ENCODE data around the gene B3GNT9.
A peak's percentile ranks its signal among the peaks of the same experiment; 100 is the strongest.

Gene B3GNT9

GRCh38 chr16:67182288-67182687, 31.5 kb upstream of the B3GNT9 start:
- Histone ChIP-seq H2AFZ (ENCODE audit: low read length) (no peak overlapping the region), H3F3A (ENCODE audit: low read depth) (no peaks in the 10 kb centered on the region), H3K4me3 (ENCODE audit: low read length, poor library complexity, severe bottlenecking) (peak overlapping the region; percentile 90), H3K9me2 (replicated peaks; ENCODE audit: low read depth, low read length) (no peaks in the 10 kb centered on the region), H3K4me1 (ENCODE audit: insufficient read depth, low read length, poor library complexity, severe bottlenecking) (peaks cover 18% of the 10 kb centered on the region), H3K9ac (ENCODE audit: low read depth, low read length, poor library complexity, severe bottlenecking) (peak overlapping the region; percentile 74), H3K79me2 (ENCODE audit: insufficient read depth, low read length) (peaks cover 25% of the 10 kb centered on the region), H3K27me3 (ENCODE audit: insufficient read depth, low read length, poor library complexity, severe bottlenecking) (no peaks in the 10 kb centered on the region), H3K4me2 (ENCODE audit: low read depth, low read length, poor library complexity, severe bottlenecking) (peak overlapping the region; percentile 96), H3K9me3 (ENCODE audit: insufficient read depth, low read depth, low read length) (no peaks in the 10 kb centered on the region), H4K20me1 (ENCODE audit: insufficient read depth, low read length, poor library complexity, severe bottlenecking) (peaks cover 20% of the 10 kb centered on the region), H3K36me3 (ENCODE audit: insufficient read depth, low read length) (no peaks in the 10 kb centered on the region)
- TF ChIP-seq EZH2phosphoT487 (IDR thresholded peaks at IDR 0.05; ENCODE audit: borderline replicate concordance), result no peak
- TF ChIP-seq, protein P1, sequence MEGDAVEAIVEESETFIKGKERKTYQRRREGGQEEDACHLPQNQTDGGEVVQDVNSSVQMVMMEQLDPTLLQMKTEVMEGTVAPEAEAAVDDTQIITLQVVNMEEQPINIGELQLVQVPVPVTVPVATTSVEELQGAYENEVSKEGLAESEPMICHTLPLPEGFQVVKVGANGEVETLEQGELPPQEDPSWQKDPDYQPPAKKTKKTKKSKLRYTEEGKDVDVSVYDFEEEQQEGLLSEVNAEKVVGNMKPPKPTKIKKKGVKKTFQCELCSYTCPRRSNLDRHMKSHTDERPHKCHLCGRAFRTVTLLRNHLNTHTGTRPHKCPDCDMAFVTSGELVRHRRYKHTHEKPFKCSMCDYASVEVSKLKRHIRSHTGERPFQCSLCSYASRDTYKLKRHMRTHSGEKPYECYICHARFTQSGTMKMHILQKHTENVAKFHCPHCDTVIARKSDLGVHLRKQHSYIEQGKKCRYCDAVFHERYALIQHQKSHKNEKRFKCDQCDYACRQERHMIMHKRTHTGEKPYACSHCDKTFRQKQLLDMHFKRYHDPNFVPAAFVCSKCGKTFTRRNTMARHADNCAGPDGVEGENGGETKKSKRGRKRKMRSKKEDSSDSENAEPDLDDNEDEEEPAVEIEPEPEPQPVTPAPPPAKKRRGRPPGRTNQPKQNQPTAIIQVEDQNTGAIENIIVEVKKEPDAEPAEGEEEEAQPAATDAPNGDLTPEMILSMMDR (conservative IDR thresholded peaks at IDR 0.05; ENCODE audit: low read length), result no peak

DNA sequence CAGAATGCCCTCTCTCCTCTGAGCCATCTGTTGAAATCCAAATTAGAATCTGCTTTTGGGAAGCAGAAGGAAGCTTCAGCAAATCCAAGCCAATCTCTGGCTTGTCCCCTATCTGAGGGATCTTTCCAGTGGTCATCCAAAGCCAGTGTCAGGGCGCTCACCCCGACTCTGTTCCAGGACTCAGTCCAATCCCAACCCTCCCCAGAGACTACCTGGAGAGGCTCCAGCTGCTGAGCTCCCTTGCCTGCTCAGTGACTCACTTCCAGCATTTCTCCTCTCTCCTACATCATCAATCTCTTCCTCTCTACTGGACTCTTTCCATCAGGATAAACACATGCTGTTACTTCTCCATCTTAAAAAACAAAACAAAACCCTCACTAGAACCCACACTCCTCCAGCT, 30.5 kb upstream of the B3GNT9 start:
- Histone ChIP-seq H4K20me1 (ENCODE audit: insufficient read depth, low read length, poor library complexity, severe bottlenecking) (peaks cover 20% of the 10 kb centered on the region), H3F3A (ENCODE audit: low read depth) (no peaks in the 10 kb centered on the region), H3K9me2 (replicated peaks; ENCODE audit: low read depth, low read length) (no peaks in the 10 kb centered on the region), H3K4me2 (ENCODE audit: low read depth, low read length, poor library complexity, severe bottlenecking) (peak overlapping the region; percentile 35), H3K36me3 (ENCODE audit: insufficient read depth, low read length) (no peaks in the 10 kb centered on the region), H3K9ac (ENCODE audit: low read depth, low read length, poor library complexity, severe bottlenecking) (no peak overlapping the region), H3K4me1 (ENCODE audit: insufficient read depth, low read length, poor library complexity, severe bottlenecking) (peaks cover 19% of the 10 kb centered on the region), H3K79me2 (ENCODE audit: insufficient read depth, low read length) (peaks cover 25% of the 10 kb centered on the region), H2AFZ (ENCODE audit: low read length) (no peak overlapping the region), H3K27me3 (ENCODE audit: insufficient read depth, low read length, poor library complexity, severe bottlenecking) (no peaks in the 10 kb centered on the region), H3K9me3 (ENCODE audit: insufficient read depth, low read depth, low read length) (no peaks in the 10 kb centered on the region), H3K4me3 (ENCODE audit: low read length, poor library complexity, severe bottlenecking) (no peak overlapping the region)
- no peak for TF ChIP-seq EZH2phosphoT487 (IDR thresholded peaks at IDR 0.05; ENCODE audit: borderline replicate concordance)
- TF ChIP-seq, protein P1 (conservative IDR thresholded peaks at IDR 0.05; ENCODE audit: low read length), result no peak

GRCh38 chr16:67180166-67180565, 29.4 kb upstream of the B3GNT9 start:
- Histone ChIP-seq H3K9me3 (ENCODE audit: insufficient read depth, low read depth, low read length) (no peaks in the 10 kb centered on the region), H4K20me1 (ENCODE audit: insufficient read depth, low read length, poor library complexity, severe bottlenecking) (peaks cover 20% of the 10 kb centered on the region), H3K4me3 (ENCODE audit: low read length, poor library complexity, severe bottlenecking) (no peak overlapping the region), H2AFZ (ENCODE audit: low read length) (no peak overlapping the region), H3F3A (ENCODE audit: low read depth) (no peaks in the 10 kb centered on the region), H3K9ac (ENCODE audit: low read depth, low read length, poor library complexity, severe bottlenecking) (no peak overlapping the region), H3K4me1 (ENCODE audit: insufficient read depth, low read length, poor library complexity, severe bottlenecking) (peaks cover 22% of the 10 kb centered on the region), H3K27me3 (ENCODE audit: insufficient read depth, low read length, poor library complexity, severe bottlenecking) (no peaks in the 10 kb centered on the region), H3K79me2 (ENCODE audit: insufficient read depth, low read length) (peaks cover 27% of the 10 kb centered on the region), H3K36me3 (ENCODE audit: insufficient read depth, low read length) (no peaks in the 10 kb centered on the region), H3K9me2 (replicated peaks; ENCODE audit: low read depth, low read length) (no peaks in the 10 kb centered on the region), H3K4me2 (ENCODE audit: low read depth, low read length, poor library complexity, severe bottlenecking) (no peak overlapping the region)
- TF ChIP-seq EZH2phosphoT487 (IDR thresholded peaks at IDR 0.05; ENCODE audit: borderline replicate concordance), result no peak
- TF ChIP-seq, protein P1 (conservative IDR thresholded peaks at IDR 0.05; ENCODE audit: low read length), result no peak
